ENCODE measurements around the gene DDX52. TPM values are rescaled to one million over a fixed set of nuclear protein-coding genes. Genes with fewer than 3 reads are reported as not detected.
"Not testable (repeated sequence)": the region's sequence is repeated elsewhere in the genome, so short reads cannot be mapped to it uniquely, and the experiment has no call there.

Gene DDX52
- total and polyA plus RNA-seq, 7 donors, result 9.2 to 20.1 (median 15.3) TPM

- peak; percentile 54 to 75 (median 64) for ATAC-seq
- Histone ChIP-seq H3K9me3 (no peaks in the 10 kb centered on the region), H3K27ac (peak overlapping the region; percentile 94), H3K27me3 (ENCODE audit: insufficient read depth in 3 of 3, low read length in 2 of 3) (peaks cover 0 to 20% (median 0%) of the 10 kb centered on the region in 3 donors), H3K36me3 (ENCODE audit: insufficient read depth in 1 of 2, low read depth in 1 of 2) (peaks cover 0 to 43% of the 10 kb centered on the region in 2 donors), H3K4me3 (peak overlapping the region; percentile 95), H3K4me1 (peaks cover 20% of the 10 kb centered on the region)
- DNase-seq, result no peak
- intact Hi-C loops (cut with DNase I), result loop anchor here in 1 of 2 donors (10.0 kb wide), 1 partner anchor 172 kb away; no protein-coding TSS in a partner anchor
- WGBS, 3 donors, result 0 to 3% (median 1%) methylated on average over 7 of the region's 7 CpGs
- TF ChIP-seq CTCF (IDR thresholded peaks at IDR 0.05), result no peak
These were observed 565 bp downstream of the DDX52 start for GRCh38 chr17:37642681-37643080.

GRCh38 chr17:37640015-37640414 is 3.2 kb downstream of the DDX52 start:
- intact Hi-C loops (cut with DNase I), result loop anchor here in 1 of 2 donors (10.0 kb wide), 1 partner anchor 175 kb away; no protein-coding TSS in a partner anchor
- H3K4me1 ChIP-seq, result peaks cover 20% of the 10 kb centered on the region
- no peak for TF ChIP-seq CTCF (IDR thresholded peaks at IDR 0.05)
- no peak overlapping the region for H3K27ac ChIP-seq
- peaks cover 0 to 70% of the 10 kb centered on the region in 2 donors for H3K36me3 ChIP-seq (ENCODE audit: insufficient read depth in 1 of 2, low read depth in 1 of 2)
- no peaks in the 10 kb centered on the region for H3K27me3 ChIP-seq (ENCODE audit: insufficient read depth in 3 of 3, low read length in 2 of 3)
- no peaks in the 10 kb centered on the region for H3K9me3 ChIP-seq
- ATAC-seq, result no peak
- no peak overlapping the region for H3K4me3 ChIP-seq
- no peak for DNase-seq

- Histone ChIP-seq H3K4me3 (no peak overlapping the region), H3K27ac (no peak overlapping the region), H3K36me3 (ENCODE audit: insufficient read depth in 1 of 2, low read depth in 1 of 2) (peaks cover 0 to 85% of the 10 kb centered on the region in 2 donors), H3K4me1 (peaks cover 17% of the 10 kb centered on the region), H3K9me3 (no peaks in the 10 kb centered on the region), H3K27me3 (ENCODE audit: insufficient read depth in 3 of 3, low read length in 2 of 3) (no peaks in the 10 kb centered on the region)
- intact Hi-C loops (cut with DNase I), result no loop called here
- ATAC-seq (no peak), DNase-seq (no peak)
- TF ChIP-seq CTCF (IDR thresholded peaks at IDR 0.05), result no peak
These were observed 5.3 kb downstream of the DDX52 start for GRCh38 chr17:37637956-37638355.

GRCh38 chr17:37616430-37616829 is 26.8 kb downstream of the DDX52 start:
- ATAC-seq; DNase-seq; H3K27ac ChIP-seq; H3K27me3 ChIP-seq (ENCODE audit: insufficient read depth in 3 of 3, low read length in 2 of 3); H3K4me3 ChIP-seq; intact Hi-C loops (cut with DNase I); H3K4me1 ChIP-seq; H3K9me3 ChIP-seq: not testable (repeated sequence)
- WGBS, 3 donors, result 92 to 96% (median 95%) methylated on average over 6 of the region's 6 CpGs
- peaks cover 10 to 94% of the 10 kb centered on the region in 2 donors for H3K36me3 ChIP-seq (ENCODE audit: insufficient read depth in 1 of 2, low read depth in 1 of 2)

GRCh38 chr17:37614823-37615222 is 28.4 kb downstream of the DDX52 start:
- Histone ChIP-seq H3K4me3 (no peak overlapping the region), H3K9me3 (no peaks in the 10 kb centered on the region), H3K36me3 (ENCODE audit: insufficient read depth in 1 of 2, low read depth in 1 of 2) (peaks cover 5 to 78% of the 10 kb centered on the region in 2 donors), H3K27ac (no peak overlapping the region), H3K4me1 (no peaks in the 10 kb centered on the region), H3K27me3 (ENCODE audit: insufficient read depth in 3 of 3, low read length in 2 of 3) (no peaks in the 10 kb centered on the region)
- WGBS, 3 donors, result 95 to 100% (median 96%) methylated on average over 2 of the region's 2 CpGs
- no peak for TF ChIP-seq CTCF (IDR thresholded peaks at IDR 0.05)
- intact Hi-C loops (cut with DNase I), result no loop called here
- ATAC-seq (no peak), DNase-seq (no peak)

Measured in psoas muscle (tissue), 8 donors.